Vagina (tissue), 2 donors: Measurements from ENCODE around the gene SLC5A1.

ENCODE experiments used
- POLR2A ChIP-seq, 2 donors: fragments of 450-650 bp; IDR thresholded peaks; one replicate each; pipeline ENCODE4 v1.6.1; 2017; ENCODE audit warnings: antibody characterized with exemption in 2 of 2, mild to moderate bottlenecking in 2 of 2, moderate library complexity in 2 of 2
- POLR2AphosphoS5 ChIP-seq, 2 donors: sonication (generic); formaldehyde crosslinking; IDR thresholded peaks; one replicate each; pipeline ENCODE4 v1.9.0; 2017; ENCODE audit warnings: antibody characterized with exemption in 2 of 2, mild to moderate bottlenecking in 2 of 2, low read depth in 1 of 2; ENCODE audit not compliant: insufficient read depth in 1 of 2
- TF ChIP-seq, protein P1 (sequence below), 3 experiments: fragments of 450-650 bp in 2 of 3; fragments of 200-600 bp in 1 of 3; sonication (generic) in 1 of 3; IDR thresholded peaks; one replicate each; pipeline ENCODE4 v1.5.1; 2017 to 2019; ENCODE audit warnings: antibody characterized with exemption in 3 of 3, mild to moderate bottlenecking in 2 of 3, moderate library complexity in 2 of 3

DNA sequence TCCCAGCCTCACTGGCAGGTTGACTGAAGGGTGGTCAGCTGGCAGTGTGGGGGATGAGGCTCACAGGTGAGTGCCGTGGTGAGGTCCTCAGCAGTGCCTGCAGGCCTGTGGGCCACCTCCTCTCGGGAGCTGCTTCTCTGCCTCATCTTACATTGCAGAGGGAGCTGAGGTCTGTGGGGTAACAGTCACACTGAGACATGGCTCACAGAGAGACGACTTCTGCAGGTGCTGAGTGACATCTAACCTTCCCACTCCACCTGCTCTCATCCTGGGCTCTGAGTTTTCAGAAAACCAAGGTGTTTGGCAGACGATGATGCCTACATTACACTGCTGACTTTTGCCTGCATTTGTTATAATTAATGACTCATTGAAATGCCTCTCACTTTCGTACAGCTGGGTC is 8.8 kb upstream of the SLC5A1 start:
- TF ChIP-seq, protein P1, sequence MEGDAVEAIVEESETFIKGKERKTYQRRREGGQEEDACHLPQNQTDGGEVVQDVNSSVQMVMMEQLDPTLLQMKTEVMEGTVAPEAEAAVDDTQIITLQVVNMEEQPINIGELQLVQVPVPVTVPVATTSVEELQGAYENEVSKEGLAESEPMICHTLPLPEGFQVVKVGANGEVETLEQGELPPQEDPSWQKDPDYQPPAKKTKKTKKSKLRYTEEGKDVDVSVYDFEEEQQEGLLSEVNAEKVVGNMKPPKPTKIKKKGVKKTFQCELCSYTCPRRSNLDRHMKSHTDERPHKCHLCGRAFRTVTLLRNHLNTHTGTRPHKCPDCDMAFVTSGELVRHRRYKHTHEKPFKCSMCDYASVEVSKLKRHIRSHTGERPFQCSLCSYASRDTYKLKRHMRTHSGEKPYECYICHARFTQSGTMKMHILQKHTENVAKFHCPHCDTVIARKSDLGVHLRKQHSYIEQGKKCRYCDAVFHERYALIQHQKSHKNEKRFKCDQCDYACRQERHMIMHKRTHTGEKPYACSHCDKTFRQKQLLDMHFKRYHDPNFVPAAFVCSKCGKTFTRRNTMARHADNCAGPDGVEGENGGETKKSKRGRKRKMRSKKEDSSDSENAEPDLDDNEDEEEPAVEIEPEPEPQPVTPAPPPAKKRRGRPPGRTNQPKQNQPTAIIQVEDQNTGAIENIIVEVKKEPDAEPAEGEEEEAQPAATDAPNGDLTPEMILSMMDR (IDR thresholded peaks at IDR 0.05) = no peak
- TF ChIP-seq POLR2A (IDR thresholded peaks at IDR 0.05) = no peak
- no peak for TF ChIP-seq POLR2AphosphoS5 (IDR thresholded peaks at IDR 0.05; ENCODE audit: insufficient read depth in 1 of 2, low read depth in 1 of 2)
